Stimulated activated CD8-positive, alpha-beta memory T cell treated with anti-CD3 and anti-CD28 coated beads, Interleukin-15, amount 100 ng/mL, for 4 hours (primary cell): ENCODE measurements around the gene DRG2.

Source experiments
- DNase-seq, 2 donors: peaks; one replicate each; pipeline ENCODE4 v3.0.0-alpha.2; 2020; ENCODE audit warnings: low read depth in 2 of 2

DRG2 gene

DNA sequence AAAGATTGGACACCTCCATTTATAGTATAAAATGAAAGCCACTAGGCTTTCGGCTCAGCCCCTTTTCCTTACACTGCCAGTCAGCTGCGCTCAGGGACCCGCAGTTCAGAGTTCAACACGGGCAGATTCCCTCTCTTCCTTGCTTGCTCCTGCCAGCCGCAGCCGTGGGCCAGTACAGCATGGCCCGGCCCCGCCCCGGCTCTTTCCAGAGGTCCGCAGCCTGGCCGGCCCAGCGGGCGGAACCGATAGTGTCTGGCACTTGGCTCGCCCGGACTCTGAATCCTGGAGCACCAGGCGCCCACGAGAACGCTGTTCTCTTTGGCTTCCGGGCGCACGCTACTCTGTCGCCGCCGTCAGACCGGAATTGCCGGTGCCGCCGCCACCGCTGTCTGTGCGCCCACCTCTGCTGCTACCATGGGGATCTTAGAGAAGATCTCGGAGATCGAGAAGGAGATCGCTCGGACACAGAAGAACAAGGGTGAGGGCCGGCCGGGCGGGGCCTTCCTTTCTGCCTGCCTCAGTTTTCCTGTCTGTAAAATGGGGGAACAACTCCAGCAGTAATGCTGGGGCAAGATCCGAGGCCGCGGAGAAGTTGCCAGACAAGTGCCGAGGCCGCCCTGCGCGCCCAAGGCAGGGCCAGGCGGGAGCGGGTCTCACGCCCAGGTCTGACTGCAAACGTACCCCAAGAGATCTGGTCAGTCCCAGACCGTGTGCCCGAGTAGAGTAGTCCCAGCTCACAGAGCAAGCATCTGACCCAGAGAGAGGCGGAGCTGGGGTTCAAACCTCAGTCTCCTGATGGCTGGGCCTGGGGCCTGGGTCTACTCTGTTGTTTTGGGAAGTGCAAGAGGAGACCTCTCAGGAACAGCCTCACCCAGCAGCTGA is at the start of gene DRG2:
Gene DRG2 (plus strand): TSS at position 339 of the 882 bp plus-strand sequence. CDS start 76 bp downstream, at position 415.
- peak; percentile 72 to 73 for DNase-seq

- no peak for DNase-seq
These were observed 49.4 kb upstream of the DRG2 start for GRCh38 chr17:18038149-18038850.

GRCh38 chr17:18038861-18039534 is 48.8 kb upstream of the DRG2 start, which contains the start of the genes ATPAF2 and GID4:
Gene ATPAF2 (minus strand): TSS chr17:18039168. CDS start chr17:18039013, 155 bp downstream.
Gene GID4 (plus strand): TSS chr17:18039408. CDS start chr17:18039465, 57 bp downstream.
- peak; percentile 98 to 99 for DNase-seq

DNA sequence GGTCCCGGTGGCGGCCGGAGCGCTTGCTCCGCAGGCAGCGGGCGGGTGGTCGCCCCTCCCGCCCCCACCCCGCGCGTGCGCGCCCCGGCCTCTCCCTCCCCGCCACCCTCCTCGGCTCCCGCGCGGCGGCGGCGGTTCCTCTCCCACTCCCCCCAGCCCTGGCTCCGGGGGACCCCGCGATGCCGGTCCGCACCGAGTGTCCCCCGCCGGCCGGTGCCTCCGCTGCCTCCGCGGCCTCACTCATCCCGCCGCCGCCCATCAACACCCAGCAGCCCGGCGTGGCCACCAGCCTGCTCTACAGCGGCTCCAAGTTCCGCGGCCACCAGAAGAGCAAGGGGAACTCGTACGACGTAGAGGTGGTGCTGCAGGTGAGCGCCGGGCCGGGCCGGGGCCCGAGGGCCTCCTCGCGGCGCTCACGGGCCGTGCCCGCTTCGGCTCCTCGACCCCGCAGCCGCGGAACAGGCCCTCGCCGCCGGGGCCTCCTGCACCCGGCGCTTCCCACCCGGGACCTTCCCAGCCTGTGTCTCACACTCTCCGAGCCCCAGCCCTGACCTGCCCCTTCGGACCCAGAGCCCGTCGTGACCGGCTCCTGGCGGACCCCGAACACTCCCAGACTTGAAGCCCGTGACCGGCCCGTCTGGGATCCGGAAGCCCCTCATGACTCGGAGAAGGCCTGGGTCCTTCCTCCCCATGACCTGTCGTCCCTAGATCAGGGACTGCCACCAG is 48.0 kb upstream of the DRG2 start:
- no peak for DNase-seq

- DNase-seq = no peak
These were observed 47.4 kb upstream of the DRG2 start for GRCh38 chr17:18040261-18040858.

DNA sequence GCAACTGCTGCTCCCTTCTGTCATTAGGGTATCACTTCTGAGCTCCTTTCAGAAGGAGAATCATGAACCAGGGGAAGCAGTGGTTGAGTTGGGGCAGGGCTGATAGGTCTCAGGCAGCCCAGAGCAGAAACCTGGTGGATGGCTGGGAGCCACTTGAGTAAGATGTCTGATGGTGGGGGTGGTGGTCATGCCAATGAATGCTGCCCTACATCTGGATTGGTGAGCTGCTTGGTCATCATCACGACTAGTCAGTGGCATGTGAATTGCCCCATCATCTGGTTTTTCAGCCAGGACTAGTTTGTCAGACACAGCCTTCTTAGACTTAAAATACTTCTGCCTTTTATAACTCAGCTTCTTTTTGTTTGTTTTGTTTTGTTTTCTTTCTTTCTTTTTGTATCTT is 46.0 kb upstream of the DRG2 start:
- DNase-seq = no peak

GRCh38 chr17:18042983-18043382 is 44.8 kb upstream of the DRG2 start:
- no peak for DNase-seq

GRCh38 chr17:18043491-18043890 is 44.3 kb upstream of the DRG2 start:
- no peak for DNase-seq

DNA sequence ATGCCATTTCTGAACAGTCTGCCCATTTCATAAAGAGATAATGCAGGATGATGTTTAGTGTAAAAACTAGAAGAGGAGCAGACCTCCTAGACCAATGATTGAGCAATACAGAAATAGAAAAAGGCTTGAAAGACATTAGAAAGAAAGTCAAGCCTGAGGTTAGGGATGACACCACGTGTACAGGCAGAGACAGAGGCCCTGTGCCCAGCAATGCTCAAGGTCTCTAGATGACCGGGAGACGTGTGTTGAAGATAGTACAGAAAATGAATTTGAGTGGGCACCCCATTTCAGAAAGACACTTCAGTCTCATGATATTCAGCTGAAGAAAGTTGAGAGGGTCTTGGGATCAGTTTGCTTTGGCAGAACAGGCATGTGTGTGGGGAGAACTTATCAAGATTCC is 43.1 kb upstream of the DRG2 start:
- DNase-seq = no peak

DNA sequence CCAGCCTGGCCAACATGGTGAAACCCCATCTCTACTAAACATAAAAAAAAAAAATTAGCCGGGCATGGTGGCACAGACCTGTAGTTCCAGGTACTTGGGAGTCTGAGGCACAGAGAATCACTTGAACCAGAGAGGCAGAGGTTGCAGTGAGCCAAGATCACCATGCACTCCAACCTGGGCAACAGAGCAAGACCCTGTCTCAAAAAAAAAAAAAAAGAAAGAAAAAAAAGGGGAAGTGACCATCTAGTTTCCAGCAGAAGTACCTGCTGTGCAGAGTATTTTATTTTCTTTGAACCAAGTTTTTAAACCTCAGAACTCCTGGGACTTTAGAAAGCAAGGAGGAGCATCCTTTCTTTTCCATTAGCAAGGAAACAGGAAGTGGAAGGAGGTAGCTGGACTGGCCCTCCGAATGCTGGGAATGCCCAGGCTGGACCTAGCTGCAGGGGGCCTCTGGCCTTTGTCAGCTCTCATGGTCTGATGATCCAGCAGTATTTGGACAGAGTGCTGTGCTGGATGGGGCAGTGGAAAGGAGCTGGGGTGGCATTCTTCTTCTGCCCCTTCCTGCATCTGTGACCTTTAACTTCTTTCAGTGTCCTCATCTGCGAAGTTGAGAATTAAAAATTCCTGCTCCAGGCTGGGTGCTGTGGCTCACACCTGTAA is 41.9 kb upstream of the DRG2 start:
- DNase-seq = no peak

GRCh38 chr17:18055597-18055996 is 32.2 kb upstream of the DRG2 start:
- DNase-seq = no peak

GRCh38 chr17:18056214-18056613 is 31.5 kb upstream of the DRG2 start:
- no peak for DNase-seq

GRCh38 chr17:18059283-18059682 is 28.5 kb upstream of the DRG2 start:
- no peak for DNase-seq

GRCh38 chr17:18064053-18064452 is 23.7 kb upstream of the DRG2 start:
- no peak for DNase-seq

DNA sequence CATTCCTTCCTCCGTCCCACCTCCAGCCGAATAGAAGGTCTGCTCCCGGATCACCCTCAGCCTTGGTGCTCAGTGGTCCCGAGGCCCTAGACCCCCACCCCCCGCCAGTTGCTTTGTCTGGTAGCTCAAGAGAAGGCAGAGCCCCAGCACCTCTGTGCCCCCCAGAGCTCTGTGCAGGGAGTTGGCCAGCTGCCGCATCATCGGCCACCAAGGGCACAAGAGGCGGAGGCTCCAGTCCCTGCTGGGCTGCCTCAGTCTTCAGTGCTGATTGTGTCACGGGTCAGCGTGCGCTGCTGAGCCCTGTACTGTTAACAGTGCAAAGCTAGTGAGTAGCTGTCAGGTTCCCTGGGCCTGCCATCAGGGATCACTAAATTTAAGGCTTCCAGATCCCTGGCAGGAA is 22.2 kb upstream of the DRG2 start:
- DNase-seq = no peak

DNA sequence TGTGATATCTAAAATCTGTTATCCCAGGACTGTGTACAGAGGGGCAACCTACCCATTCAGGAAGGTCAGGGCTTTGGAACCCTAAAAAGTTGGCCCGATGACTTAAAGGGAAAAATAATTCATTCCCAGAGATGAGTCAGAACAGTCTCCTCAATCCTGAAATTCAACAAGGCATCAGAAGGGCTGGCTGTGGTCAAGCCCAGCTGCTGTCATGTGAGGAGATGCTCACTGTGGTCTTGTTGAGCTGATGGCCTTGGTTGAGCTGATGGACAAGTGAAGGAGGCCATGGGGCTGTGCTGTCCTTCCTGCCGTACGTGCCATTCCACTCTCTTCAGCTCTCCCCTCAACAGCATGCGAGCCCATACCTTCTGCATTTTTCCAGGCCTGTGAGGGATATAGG is 20.9 kb upstream of the DRG2 start:
- DNase-seq = no peak

- DNase-seq = no peak
These were observed 18.6 kb upstream of the DRG2 start for GRCh38 chr17:18069101-18069500.

GRCh38 chr17:18070861-18071340 is 16.8 kb upstream of the DRG2 start:
- no peak for DNase-seq

- no peak for DNase-seq
These were observed 16.0 kb upstream of the DRG2 start for GRCh38 chr17:18071751-18072150.

- no peak for DNase-seq
These were observed 13.0 kb upstream of the DRG2 start for GRCh38 chr17:18074566-18075272.
